ENCODE data around the gene RASAL2. TPM values are rescaled to one million over a fixed set of nuclear protein-coding genes. Genes with fewer than 3 reads are reported as not detected.
A peak's percentile ranks its signal among the peaks of the same experiment; 100 is the strongest.

The RASAL2 gene
- total and polyA plus RNA-seq, 2 of the 13 experiments (the other 11 are each of a cell fraction or from before 2014, with no cell fraction given), result 5.4 to 5.9 TPM

DNA sequence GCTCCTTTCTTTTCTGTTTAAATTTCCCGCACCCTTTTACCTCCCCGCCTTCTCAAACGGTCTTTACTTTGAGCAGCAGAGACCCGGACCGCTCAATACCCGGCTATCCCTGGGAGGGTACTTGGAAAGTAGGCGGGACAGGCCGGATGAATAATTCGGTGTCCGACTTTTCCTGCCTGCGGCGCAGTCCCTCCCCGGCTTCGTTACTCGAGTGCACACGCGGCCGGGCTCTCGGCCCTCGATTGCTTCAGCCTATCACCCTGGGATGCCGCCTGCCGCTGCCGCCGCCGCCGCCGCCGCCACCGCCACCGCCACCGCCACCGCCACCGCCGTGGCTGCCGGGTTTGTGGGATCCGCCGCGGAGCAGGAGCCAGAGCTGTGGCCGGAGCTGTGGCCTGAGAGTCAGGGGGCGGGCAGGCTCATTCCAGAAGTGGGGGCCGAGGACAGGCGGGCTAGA is 382 bp upstream of the RASAL2 start (continued):
- TF ChIP-seq POLR2AphosphoS5 (IDR thresholded peaks at IDR 0.05; ENCODE audit: low read depth, low read length) (peak; percentile 50; the same call in 1 of the 2 replicates), KLF16 (CRISPR knock-in tag; IDR thresholded peaks at IDR 0.05) (0 out of 4 replicates have a peak, but pooled peaks of 1 of the 2 experiments have one; percentile 55), ZNF720 (CRISPR knock-in tag; IDR thresholded peaks at IDR 0.05) (no peak), ELF3 (CRISPR knock-in tag; IDR thresholded peaks at IDR 0.05) (peak; percentile 21; the same call in 1 of the 2 replicates), EP300 (IDR thresholded peaks at IDR 0.05; ENCODE audit: low read depth in 2 of 2, low read length in 2 of 2) (no peak), EP300 (CRISPR knock-in tag; IDR thresholded peaks at IDR 0.05; ENCODE audit: borderline replicate concordance) (no peak), ZNF709 (CRISPR knock-in tag; IDR thresholded peaks at IDR 0.05) (no peak), ZSCAN22 (CRISPR knock-in tag; IDR thresholded peaks at IDR 0.05) (no peak), ZNF605 (CRISPR knock-in tag; IDR thresholded peaks at IDR 0.05) (0 out of 2 replicates have a peak, but pooled peaks have one; percentile 39), CREB3 (CRISPR knock-in tag; IDR thresholded peaks at IDR 0.05) (0 out of 2 replicates have a peak, but pooled peaks have one; percentile 24), HNRNPK (IDR thresholded peaks at IDR 0.05; ENCODE audit: low read depth, low read length, poor library complexity, severe bottlenecking) (no peak), ZNF138 (CRISPR knock-in tag; IDR thresholded peaks at IDR 0.05; ENCODE audit: low read depth) (0 out of 2 replicates have a peak, but pooled peaks have one; percentile 70), SKI (IDR thresholded peaks at IDR 0.05; ENCODE audit: partially characterized antibody) (peak; percentile 67), ZBTB38 (CRISPR knock-in tag; IDR thresholded peaks at IDR 0.05) (no peak), HMGXB3 (CRISPR knock-in tag; IDR thresholded peaks at IDR 0.05; ENCODE audit: borderline replicate concordance) (peak; percentile 43; the same call in 1 of the 2 replicates), ISL2 (CRISPR knock-in tag; IDR thresholded peaks at IDR 0.05) (peak; percentile 49; the same call in 1 of the 2 replicates), ZFY (CRISPR knock-in tag; IDR thresholded peaks at IDR 0.05) (peak; percentile 68), BHLHE40 (IDR thresholded peaks at IDR 0.05; ENCODE audit: low read length) (no peak), HIVEP1 (CRISPR knock-in tag; IDR thresholded peaks at IDR 0.05) (no peak), SMARCE1 (IDR thresholded peaks at IDR 0.05; ENCODE audit: borderline replicate concordance) (no peak)
- TF ChIP-seq, protein P1, sequence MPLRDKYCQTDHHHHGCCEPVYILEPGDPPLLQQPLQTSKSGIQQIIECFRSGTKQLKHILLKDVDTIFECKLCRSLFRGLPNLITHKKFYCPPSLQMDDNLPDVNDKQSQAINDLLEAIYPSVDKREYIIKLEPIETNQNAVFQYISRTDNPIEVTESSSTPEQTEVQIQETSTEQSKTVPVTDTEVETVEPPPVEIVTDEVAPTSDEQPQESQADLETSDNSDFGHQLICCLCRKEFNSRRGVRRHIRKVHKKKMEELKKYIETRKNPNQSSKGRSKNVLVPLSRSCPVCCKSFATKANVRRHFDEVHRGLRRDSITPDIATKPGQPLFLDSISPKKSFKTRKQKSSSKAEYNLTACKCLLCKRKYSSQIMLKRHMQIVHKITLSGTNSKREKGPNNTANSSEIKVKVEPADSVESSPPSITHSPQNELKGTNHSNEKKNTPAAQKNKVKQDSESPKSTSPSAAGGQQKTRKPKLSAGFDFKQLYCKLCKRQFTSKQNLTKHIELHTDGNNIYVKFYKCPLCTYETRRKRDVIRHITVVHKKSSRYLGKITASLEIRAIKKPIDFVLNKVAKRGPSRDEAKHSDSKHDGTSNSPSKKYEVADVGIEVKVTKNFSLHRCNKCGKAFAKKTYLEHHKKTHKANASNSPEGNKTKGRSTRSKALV (CRISPR knock-in tag; IDR thresholded peaks at IDR 0.05), result 0 out of 2 replicates have a peak, but pooled peaks have one; percentile 10

Measured in HepG2 (cell line).